NK-92 (cell line): Measurements from ENCODE around the gene THAP2.
"Not testable (repeated sequence)": the region's sequence is repeated elsewhere in the genome, so short reads cannot be mapped to it uniquely, and the experiment has no call there.

Experiments used
- DNase-seq: peaks from one replicate; lab custom pipeline; 2025; ENCODE audit not compliant: unreplicated experiment; lab: John Stamatoyannopoulos, UW

THAP2 gene

GRCh38 chr12:71702181-71702580 is 38.1 kb downstream of the THAP2 start:
- not testable (repeated sequence) for DNase-seq

GRCh38 chr12:71702590-71702989 is 38.5 kb downstream of the THAP2 start:
- DNase-seq, result no peak

GRCh38 chr12:71703206-71703605 is 39.1 kb downstream of the THAP2 start:
- no peak for DNase-seq

- no peak for DNase-seq
These were observed 40.8 kb downstream of the THAP2 start for GRCh38 chr12:71704920-71705319.

- no peak for DNase-seq
These were observed 44.6 kb downstream of the THAP2 start for GRCh38 chr12:71708658-71709057.

- no peak for DNase-seq
These were observed 46.4 kb downstream of the THAP2 start for GRCh38 chr12:71710276-71711125.

GRCh38 chr12:71718611-71719010 is 54.5 kb downstream of the THAP2 start:
- no peak for DNase-seq

GRCh38 chr12:71719647-71720370 is 55.7 kb downstream of the THAP2 start:
- no peak for DNase-seq

- DNase-seq, result no peak
These were observed 57.8 kb downstream of the THAP2 start for GRCh38 chr12:71721783-71722505.

GRCh38 chr12:71725011-71725410 is 60.9 kb downstream of the THAP2 start:
- DNase-seq, result no peak

- DNase-seq, result no peak
These were observed 62.4 kb downstream of the THAP2 start for GRCh38 chr12:71726548-71726947.

- no peak for DNase-seq
These were observed 63.9 kb downstream of the THAP2 start for GRCh38 chr12:71727958-71728357.
